ELF-1 (cell line): ENCODE measurements around the gene TFAP2B.

ENCODE experiments used
- DNase-seq: peaks from one replicate; pipeline ENCODE4 v3.0.0-alpha.2; 2016; ENCODE audit warnings: low read depth, low spot score

Gene TFAP2B

DNA sequence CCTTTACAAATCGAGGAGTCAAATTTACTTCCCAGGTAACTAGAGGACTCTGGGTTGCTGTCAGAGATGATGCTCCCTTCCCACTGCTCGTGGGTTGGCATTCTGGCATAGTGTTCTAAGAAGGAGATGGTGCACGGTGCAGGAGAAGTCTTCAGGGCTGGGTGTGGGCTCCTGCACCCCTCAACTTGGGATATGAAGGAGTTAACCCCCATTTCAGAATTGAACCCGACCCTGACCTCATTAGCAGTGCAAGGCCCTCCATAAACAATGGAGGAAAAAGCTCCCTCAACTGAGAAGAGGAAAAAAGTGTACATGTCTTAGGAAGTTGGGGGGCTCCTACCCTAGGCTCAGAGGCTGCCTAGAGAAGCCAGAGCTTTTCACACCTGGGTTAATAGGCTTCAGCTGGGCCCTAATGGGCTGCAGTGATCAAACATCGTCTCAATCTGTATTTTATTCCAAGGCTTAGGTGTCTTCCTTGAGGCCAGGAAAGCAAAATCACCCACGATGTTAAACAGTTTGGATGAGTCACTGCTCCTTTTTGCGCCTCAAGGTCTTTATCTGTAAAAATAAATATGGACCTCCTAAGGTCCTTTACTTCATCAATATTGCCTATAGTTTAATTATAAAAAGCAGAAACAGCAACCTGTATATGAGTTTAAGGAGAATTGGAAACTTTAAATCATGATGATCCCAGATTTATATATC, 29.4 kb downstream of the TFAP2B start:
- DNase-seq, result no peak

- peak; percentile 67 for DNase-seq
These were observed 30.5 kb downstream of the TFAP2B start for GRCh38 chr6:50848989-50849795.

- DNase-seq, result no peak
These were observed 31.1 kb downstream of the TFAP2B start for GRCh38 chr6:50849796-50850180.

DNA sequence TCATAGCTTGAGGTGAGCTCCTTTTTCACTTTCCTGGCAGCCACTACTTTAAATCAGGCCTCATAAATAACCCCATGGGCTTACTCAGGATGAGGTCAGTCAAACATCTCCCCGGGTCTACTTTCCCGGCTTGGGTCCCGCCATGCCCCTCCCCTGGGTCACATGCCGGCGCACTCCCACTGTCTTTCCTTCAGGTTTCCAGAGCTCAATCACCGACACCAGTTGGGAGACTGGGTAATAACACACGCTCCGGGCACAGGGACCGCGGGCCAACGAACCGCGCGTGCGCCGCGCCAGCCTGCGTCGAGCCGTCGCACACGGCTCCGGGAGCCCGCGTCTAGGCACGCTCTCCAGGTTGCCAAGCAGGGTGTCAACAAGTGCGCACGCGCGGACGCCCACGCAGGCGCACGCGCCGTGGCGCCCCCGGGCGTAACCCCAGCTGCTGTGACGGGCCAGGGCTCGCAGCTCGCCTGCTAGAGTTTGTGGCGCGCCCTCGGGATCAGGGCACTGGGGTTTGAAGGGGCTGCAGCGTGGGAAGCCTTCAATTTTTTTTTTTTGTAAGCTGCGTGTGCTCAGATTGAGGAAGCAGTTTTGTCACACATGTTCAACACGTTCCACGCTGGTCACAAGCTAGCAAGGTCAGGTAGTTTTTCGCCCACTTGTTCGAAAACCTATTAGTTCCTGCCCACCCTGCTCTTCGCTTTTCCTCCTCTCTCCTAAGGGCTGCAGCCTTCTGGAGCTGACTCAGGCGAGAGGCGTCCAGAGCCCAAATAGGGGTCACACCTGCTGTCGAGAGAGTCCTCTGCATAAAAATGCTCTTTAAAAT, 31.8 kb downstream of the TFAP2B start:
- DNase-seq, result peak; percentile 87

DNA sequence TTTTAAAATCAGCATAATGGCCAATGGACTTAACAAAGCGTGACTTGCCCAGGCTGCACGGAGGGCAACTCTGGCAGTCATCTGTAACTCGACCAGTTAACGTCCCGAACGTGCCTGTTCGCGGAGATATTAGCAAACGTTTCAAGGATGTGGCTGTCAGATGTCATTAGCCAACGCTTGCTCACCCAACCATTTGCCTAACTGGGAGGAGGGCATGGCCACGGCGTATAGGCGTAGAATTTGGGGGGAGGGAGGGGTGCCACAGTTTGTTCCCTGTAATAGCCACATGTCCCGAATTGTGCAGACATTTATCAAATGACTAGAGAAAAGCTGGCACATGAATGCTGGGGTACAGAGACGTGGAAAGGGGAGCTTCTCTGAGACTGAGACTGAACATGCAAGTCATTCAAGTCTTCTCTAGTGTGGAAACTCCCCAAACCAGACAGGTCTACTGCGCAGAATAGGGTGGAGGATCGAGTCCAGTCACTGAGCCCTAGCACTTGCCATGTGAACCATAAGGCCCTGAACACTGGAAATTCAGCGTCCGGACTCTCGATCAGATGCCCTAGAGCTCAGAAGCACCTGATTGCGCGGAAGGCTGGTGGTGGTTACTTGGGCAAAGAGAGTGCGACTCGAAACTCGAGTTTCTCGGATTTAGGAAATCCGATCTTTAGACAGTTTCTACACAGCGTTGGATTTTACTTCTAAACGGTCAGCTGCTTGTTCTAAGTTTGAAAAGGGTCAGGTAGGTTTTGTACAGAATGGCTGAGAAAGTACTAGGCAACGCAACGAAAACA, 32.6 kb downstream of the TFAP2B start:
- DNase-seq, result no peak

- DNase-seq, result no peak
These were observed 35.3 kb downstream of the TFAP2B start for GRCh38 chr6:50853939-50854338.

DNA sequence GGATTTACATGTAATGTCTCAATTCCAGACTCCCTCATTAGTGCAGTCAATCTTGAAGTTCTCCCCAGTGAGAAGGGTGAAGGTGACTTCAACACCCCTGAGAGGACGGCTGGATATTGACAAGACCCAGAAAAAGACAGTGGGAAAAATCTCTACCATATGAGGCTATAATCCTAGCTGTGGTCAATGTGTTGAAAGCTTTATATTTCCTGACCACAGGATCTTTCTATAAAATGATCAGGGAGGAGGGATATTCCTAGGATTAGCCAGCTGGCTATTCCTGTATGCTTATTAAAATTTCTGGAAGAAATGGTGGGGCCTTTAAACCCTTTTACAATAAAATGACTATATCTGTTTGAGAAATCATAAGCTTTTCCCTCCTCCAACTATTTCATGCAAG, 43.0 kb downstream of the TFAP2B start:
- DNase-seq, result no peak

GRCh38 chr6:50862176-50862575, 43.5 kb downstream of the TFAP2B start:
- no peak for DNase-seq

DNA sequence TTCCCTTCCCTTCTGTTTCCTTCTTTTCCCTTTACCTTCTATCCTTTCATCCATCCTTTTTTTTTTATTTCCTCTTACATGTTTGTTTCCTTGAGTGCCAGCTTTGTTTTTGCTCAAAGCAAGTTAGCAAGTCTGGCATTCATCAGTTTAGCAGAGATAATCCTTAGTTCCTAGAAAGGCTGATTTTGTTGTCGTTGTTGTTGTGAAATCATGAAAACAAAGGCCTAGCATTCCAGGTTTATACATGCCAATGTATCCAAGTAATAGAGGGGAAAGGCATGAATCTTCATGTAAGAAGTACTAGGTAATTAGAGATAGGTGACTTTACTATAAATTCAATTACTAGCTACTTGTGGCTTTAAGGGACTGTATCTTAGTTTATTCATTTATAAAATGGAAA, 45.9 kb downstream of the TFAP2B start:
- no peak for DNase-seq

DNA sequence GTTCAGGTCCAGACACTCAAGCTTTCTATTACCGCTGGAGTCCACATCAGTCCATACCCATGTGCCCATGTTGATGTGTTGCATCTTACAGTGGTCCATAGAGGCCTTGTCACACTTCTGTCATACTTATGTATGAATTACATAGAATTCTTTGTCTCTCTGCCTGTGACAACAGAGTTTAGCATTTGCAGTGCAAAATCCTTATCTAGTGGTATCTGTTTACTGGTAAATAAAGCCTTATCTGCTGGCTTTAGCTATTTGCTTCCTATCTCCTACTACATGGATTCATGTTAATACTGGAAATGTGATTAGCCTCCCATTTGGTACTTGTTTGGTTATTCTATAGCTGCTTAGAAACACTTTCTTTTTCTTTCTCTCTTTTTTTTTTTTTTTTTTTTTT, 49.8 kb downstream of the TFAP2B start:
- DNase-seq, result no peak

GRCh38 chr6:50873167-50873566, 54.5 kb downstream of the TFAP2B start:
- DNase-seq, result no peak

- DNase-seq, result no peak
These were observed 65.7 kb downstream of the TFAP2B start for GRCh38 chr6:50884364-50884763.

DNA sequence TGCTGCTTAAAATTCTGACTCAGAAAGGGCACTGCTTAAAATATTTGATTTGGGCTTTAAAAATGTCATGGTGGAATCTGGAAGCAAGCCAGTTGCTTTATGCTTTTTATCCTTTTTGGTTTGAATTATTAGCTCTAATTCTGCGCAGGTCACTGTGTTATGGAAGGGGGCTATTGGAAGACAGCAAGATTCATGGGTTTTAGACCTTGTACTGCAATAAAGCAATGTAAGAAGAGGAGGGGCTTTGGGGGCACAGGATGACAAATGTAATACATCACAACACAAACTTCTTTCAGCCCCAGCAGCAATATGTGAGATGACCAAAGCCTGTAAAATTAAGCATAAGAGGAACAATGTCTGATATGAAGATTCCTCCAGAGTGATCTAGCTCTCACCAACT, 68.4 kb downstream of the TFAP2B start:
- no peak for DNase-seq

DNA sequence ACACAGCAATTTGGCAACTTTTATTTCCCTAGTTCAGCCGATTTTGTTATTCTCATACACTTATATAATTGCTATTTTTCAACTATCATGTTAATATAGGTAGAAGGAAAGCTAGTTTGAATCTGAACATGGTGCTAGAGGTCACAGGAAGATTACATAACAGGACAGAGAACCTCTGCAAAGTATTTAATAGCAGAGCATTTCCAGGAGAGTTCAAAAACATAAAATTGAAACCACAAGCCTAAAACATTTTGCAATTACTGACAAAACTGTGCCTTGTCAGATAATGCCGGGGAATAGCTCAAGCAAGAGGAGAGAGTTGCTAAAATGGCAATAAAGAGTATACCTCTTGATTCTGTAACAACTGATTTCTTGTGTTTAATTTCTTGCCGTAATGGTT, 70.8 kb downstream of the TFAP2B start:
- DNase-seq, result no peak

GRCh38 chr6:50889935-50890334, 71.3 kb downstream of the TFAP2B start:
- peak; percentile 7 for DNase-seq

- no peak for DNase-seq
These were observed 71.9 kb downstream of the TFAP2B start for GRCh38 chr6:50890579-50890978.

DNA sequence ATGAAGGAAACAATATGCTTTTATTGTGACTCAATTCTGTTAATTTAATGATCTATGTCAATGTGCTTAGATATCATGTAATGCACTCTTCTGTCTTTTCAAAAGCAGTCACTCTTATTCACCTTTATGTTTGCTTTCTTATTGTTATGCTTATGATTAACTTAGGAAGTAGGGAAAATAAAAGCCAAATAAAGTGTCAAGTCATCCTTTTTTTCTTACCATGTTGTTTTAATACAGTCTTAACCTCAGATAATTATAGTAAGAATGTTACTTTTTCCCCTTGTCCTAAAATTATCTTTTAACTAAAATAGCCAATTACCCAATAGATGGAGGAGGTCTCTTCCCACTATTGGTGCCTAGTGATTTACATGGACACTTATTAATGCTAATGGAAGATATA, 72.6 kb downstream of the TFAP2B start:
- DNase-seq, result no peak
